GM18907 (cell line): ENCODE results near the gene WDR91.
"Not testable (repeated sequence)": the region's sequence is repeated elsewhere in the genome, so short reads cannot be mapped to it uniquely, and the experiment has no call there.

Source experiments
- ATAC-seq: cut with Tn5 transposase; IDR thresholded peaks from one replicate; pipeline ENCODE4 v1.9.1; 2021; ENCODE audit warnings: mild to moderate bottlenecking, moderate library complexity; ENCODE audit not compliant: unreplicated experiment

The WDR91 gene

DNA sequence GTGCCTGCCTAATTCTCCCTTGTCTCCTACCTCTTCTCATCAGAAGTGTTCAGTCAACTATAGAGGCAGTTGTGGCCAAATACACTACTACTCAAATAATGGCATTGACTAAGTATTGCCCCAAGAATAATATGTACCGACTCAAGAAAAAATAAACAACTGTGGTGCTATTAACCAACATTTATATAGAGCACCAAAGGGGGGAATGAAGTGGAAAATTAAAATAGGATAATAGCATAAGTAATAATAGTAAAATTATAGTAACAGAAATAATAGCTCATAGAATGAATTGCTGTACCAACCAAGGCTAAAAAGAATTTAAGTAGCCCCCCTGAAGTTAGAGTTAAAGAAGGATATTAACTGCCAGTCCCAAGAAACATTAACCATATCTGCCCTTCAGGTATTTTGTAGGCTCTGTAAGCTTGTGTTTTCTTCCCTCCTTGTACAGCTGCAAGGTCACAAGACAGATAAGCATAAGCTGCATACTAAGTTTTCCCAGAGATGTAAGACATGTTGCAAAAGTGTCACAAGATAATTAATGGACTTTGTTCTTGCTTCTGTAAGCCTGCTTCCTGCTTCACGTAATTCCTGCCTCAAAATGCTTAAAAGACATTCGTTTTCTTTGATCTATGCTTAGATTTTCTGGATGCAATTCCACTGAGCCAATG lies 29.9 kb downstream of the WDR91 start:
- ATAC-seq: no peak

- ATAC-seq: no peak
Measured at GRCh38 chr7:135180122-135180521, 31.2 kb downstream of the WDR91 start.

DNA sequence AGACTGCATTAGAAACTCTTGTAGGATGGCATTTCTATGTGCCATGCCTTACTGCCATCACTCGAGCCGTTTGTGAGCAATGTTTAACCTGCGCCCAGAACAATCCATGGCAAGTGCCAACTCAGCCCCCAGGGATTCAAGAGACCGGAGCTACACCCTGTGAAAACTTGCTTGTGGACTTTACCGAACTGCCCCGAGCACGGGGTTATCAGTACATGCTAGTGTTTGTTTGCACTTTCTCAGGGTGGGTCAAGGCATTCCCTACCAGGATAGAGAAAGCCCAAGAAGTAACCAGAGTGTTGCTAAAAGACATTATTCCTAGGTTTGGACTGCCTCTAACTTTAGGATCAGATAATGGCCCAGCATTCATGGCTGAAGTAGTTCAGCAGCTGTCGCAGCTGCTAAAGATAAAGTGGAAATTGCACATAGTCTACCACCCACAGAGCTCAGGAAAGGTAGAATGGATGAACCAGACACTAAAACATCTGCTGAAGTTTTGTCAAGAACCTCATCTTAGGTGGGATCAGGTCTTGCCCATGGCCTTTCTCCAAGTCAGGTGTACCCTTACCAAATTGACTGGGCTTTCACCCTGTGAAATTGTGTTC lies 31.9 kb downstream of the WDR91 start:
- no peak for ATAC-seq

DNA sequence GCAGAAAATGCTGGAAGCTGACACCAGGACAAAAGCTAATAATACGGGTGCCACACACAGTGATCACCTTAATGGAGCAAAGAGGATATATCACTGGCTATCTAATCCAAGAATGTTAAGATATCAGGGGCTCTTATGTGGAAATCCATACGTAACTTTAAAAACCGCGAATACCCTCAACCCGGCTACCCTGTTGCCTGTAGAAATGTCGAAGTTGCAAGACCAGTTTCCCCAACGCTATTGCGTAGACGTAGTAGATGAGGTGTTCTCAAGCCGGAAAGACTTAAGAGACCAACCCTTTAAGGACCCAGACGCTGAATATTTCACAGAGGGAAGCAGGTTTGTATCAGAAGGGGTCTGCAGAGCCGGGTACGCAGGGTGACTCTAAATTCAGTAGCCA lies 33.0 kb downstream of the WDR91 start:
- ATAC-seq: no peak

GRCh38 chr7:135177028-135177696 lies 34.2 kb downstream of the WDR91 start:
- no peak for ATAC-seq

- ATAC-seq: no peak
Measured at GRCh38 chr7:135175931-135176330, 35.4 kb downstream of the WDR91 start.

- ATAC-seq: no peak
Measured at GRCh38 chr7:135174941-135175340, 36.4 kb downstream of the WDR91 start.

GRCh38 chr7:135173916-135174315 lies 37.4 kb downstream of the WDR91 start:
- not testable (repeated sequence) for ATAC-seq

DNA sequence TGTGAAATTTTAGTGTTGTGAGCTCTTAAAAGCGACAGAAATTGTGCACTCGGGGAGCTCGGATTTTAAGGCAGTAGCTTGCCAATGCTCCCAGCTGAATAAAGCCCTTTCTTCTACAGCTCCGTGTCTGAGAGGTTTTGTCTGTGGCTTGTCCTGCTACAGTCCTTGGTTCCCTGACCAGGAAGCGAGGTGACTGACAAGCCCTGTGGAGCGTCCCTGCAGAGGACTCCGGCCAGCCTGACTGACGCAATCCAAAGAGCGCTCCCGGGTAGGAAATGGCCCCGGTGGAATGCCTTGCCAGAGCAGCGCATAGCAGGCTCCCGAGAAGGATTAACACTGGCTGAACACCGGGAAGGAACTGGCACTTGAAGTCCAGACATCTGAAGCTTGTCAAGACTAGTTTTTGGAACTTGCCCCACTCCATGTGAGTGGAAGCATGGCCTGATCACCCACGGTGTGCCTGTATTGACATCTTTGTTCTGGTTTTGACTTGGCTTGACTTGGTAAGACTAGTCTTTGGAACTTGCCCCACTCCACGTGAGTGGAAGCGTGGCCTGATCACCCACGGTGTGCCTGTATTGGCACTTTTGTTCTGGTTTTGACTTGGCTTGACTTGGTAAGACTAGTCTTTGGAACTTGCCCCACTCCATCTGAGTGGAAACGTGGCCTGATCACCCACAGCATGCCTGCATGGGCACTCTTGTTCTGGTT lies 39.6 kb downstream of the WDR91 start:
- not testable (repeated sequence) for ATAC-seq

GRCh38 chr7:135170998-135171481 lies 40.3 kb downstream of the WDR91 start:
- ATAC-seq: peak; percentile 58

DNA sequence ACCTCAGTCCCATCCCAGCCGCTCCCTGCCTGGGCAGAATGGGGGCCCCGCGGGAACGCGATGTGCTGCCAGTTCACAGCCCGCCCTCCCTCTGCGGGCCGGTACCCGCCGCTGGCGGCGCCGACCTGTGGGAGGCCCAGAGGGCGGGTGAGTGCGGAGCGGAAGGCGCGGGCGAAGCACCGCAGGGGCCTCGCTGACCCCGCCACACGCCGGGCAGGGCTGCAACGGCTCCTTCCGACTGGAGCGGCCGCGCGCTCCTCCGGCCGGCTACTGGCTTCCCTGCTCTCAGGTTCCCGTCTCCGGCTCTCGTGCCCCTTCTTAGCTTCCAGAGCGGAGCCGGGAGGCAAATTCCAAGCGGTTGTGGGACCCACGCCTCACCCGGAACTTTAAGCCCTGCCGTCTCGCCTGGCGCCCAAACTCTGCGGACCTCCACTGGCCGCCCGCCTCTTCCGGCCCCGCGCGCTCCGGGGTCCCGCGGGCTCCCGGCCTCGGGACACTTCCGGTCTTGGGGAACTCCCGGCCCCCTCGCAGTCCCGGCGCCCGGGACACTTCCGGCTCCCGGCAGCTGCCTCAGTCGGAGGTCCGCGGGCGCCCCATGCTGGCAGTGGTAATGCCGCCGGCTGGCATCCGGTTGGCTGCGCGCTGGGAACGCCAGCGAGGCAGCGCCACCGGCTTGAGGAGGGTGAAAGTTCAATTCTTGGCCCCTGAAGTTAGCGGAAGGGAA lies 40.9 kb downstream of the WDR91 start, which contains the start of gene CYREN:
TSS of gene CYREN (minus strand) at position 434 of the 724 bp plus-strand sequence. CDS start 1,785 bp downstream, outside the sequence.
- peak; percentile 80 for ATAC-seq

DNA sequence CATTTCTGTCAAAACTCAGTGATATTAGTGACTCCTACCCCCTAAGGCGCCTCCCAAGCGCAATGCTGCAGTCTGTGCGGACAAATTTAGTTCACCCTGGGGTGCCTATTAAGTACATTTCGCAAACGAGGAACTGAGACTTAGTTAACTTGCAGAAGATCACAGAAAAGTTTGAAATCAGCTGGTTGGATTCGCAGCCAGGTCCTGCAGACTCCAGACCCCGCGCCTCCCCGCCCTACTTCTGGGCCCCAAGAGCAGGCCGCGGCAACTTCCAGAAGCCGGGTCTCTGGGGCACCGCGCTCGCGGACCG lies 41.4 kb downstream of the WDR91 start:
- ATAC-seq: no peak

GRCh38 chr7:135169141-135169963 lies 42.0 kb downstream of the WDR91 start:
- peak; percentile 27 for ATAC-seq

DNA sequence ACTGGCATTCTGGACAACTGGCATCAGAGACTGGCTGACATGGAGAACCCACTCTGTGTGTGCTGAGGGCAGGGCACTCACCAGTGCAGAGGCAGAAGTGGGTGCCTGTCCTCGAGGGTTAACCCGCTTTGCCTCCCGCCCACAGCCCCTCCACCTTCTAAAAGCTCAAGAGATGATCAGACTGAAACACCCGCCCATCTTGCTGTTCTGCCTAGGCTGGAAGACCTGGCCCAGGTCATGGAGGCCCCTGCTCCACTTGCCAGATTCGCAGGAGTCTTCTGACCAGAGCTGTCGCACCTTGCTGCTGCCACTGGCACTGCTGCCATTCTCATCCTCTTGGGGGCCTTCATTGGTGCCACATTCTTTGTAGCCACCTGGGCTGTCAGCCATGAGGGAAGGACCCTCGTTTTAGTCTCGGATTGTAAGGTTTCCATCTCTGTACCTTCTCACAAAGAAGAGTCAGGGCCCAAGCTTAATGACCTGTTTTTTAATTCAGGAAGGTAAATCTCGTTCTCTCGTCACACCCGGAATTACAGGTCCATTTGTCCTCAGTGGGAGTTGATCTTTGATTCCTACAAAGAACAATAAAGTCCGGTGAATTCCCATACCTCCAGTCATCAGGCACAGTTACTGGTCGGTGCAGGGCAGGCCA lies 42.7 kb downstream of the WDR91 start:
- no peak for ATAC-seq

DNA sequence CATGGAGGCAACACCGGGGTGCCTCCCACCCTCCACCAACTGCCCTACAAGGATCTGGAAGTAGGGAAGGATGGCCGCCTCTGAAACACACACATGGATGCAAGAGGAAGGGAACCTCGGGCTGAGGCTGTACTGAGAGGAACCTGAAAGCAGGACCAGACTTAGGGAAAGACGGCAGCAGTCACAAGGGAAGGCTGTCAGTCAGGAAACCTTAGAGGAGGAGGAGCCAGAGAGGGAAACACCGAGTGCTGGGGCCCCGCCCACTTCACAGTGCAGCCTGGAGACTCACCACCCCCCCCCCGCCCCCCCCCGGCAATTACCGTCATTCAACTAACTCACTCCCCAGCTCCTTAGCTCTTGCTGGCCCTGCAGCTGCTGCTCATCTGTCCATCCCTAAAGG lies 43.3 kb downstream of the WDR91 start:
- no peak for ATAC-seq

- no peak for ATAC-seq
Measured at GRCh38 chr7:135167365-135167917, 43.9 kb downstream of the WDR91 start.

- no peak for ATAC-seq
Measured at GRCh38 chr7:135166338-135166990, 44.9 kb downstream of the WDR91 start.

GRCh38 chr7:135165862-135166261 lies 45.5 kb downstream of the WDR91 start:
- ATAC-seq: no peak
